GM18526 (cell line): ENCODE results near the gene TSEN54.

Experiments used
- POLR2A ChIP-seq: IDR thresholded peaks from 3 replicates; pipeline ENCODE4 v1.6.1; 2011; ENCODE audit not compliant: insufficient read length; ENCODE audit errors: extremely low read depth

The TSEN54 gene

GRCh38 chr17:75506134-75506533 lies 10.2 kb upstream of the TSEN54 start:
- TF ChIP-seq POLR2A = no peak

GRCh38 chr17:75506888-75507287 lies 9.4 kb upstream of the TSEN54 start:
- no peak for TF ChIP-seq POLR2A

GRCh38 chr17:75507733-75508719 lies 8.3 kb upstream of the TSEN54 start:
- TF ChIP-seq POLR2A = no peak

GRCh38 chr17:75508931-75509361 lies 7.4 kb upstream of the TSEN54 start:
- TF ChIP-seq POLR2A = no peak

GRCh38 chr17:75509528-75510258 lies 6.6 kb upstream of the TSEN54 start:
- no peak for TF ChIP-seq POLR2A

- TF ChIP-seq POLR2A = no peak
Observed at GRCh38 chr17:75511270-75511609, 5.1 kb upstream of the TSEN54 start.

GRCh38 chr17:75511610-75512575 lies 4.4 kb upstream of the TSEN54 start:
- no peak for TF ChIP-seq POLR2A

GRCh38 chr17:75512926-75513640 lies 3.2 kb upstream of the TSEN54 start:
- no peak for TF ChIP-seq POLR2A

GRCh38 chr17:75513641-75514000 lies 2.7 kb upstream of the TSEN54 start:
- TF ChIP-seq POLR2A = no peak

GRCh38 chr17:75514299-75514918 lies 1.9 kb upstream of the TSEN54 start:
- no peak for TF ChIP-seq POLR2A

GRCh38 chr17:75514919-75515495 lies 1.3 kb upstream of the TSEN54 start:
- no peak for TF ChIP-seq POLR2A

GRCh38 chr17:75515496-75516254 lies 653 bp upstream of the TSEN54 start, which contains the start of gene CASKIN2:
Gene CASKIN2 (minus strand): TSS chr17:75515537. CDS start chr17:75513804, 1,733 bp downstream.
- TF ChIP-seq POLR2A = no peak
